HEK293 (cell line): ENCODE measurements around the gene TEX52.

ENCODE experiments used
- CTCF ChIA-PET: fragments of 350-600 bp; formaldehyde crosslinking; extraction: SDS; loops from one replicate; lab custom pipeline; 2021; ENCODE audit warnings: antibody characterized with exemption; lab: Yijun Ruan, JAX
- POLR2A ChIA-PET: fragments of 300-600 bp; formaldehyde crosslinking; extraction: SDS; loops from one replicate; lab custom pipeline; 2020; ENCODE audit warnings: antibody characterized with exemption, inconsistent platforms; lab: Yijun Ruan, JAX
- H3K27ac ChIP-seq: fragments of 200-500 bp; sonication (Bioruptor generic); 2 replicates; pipeline ENCODE4 v1.5.1; 2014; ENCODE audit warnings: low read depth, low read length, control low read depth, inconsistent platforms; ENCODE audit errors: extremely low read depth
- H3K36me3 ChIP-seq, 2 experiments: fragments of 200-500 bp in 1 of 2; sonication (Bioruptor generic) in 1 of 2; 1 replicate in 1 of 2; 2 replicates in 1 of 2; pipeline ENCODE4 v1.5.1; 2014 to 2017; ENCODE audit warnings: inconsistent platforms in 2 of 2, low read length in 2 of 2; ENCODE audit not compliant: control insufficient read depth in 2 of 2, insufficient read depth in 1 of 2
- H3K4me1 ChIP-seq: fragments of 200-500 bp; sonication (Bioruptor generic); 2 replicates; pipeline ENCODE4 v1.5.1; 2014; ENCODE audit warnings: mild to moderate bottlenecking, low read length, inconsistent platforms; ENCODE audit not compliant: control insufficient read depth, insufficient read depth
- H3K4me3 ChIP-seq: 2 replicates; pipeline ENCODE4 v1.5.1; 2011; ENCODE audit warnings: low read depth, mild to moderate bottlenecking, control low read depth, low read length, moderate library complexity
- H3K9me3 ChIP-seq: fragments of 200-500 bp; sonication (Bioruptor generic); 2 replicates; pipeline ENCODE4 v1.5.1; 2014; ENCODE audit warnings: low read depth, low read length, inconsistent platforms; ENCODE audit not compliant: control insufficient read depth, insufficient read depth
- HOXD13 ChIP-seq: sonication (generic); formaldehyde crosslinking; IDR thresholded peaks from 2 replicates; pipeline ENCODE4 v1.8.0; 2022; ENCODE audit warnings: missing genetic modification reagents, borderline replicate concordance
- MYNN ChIP-seq: fragments of 450-650 bp; formaldehyde crosslinking; IDR thresholded peaks from 2 replicates; pipeline ENCODE4 v1.5.1; 2016; ENCODE audit warnings: missing biosample characterization, missing genetic modification characterization, borderline replicate concordance
- ZNF10 ChIP-seq: fragments of 450-650 bp; formaldehyde crosslinking; IDR thresholded peaks from 2 replicates; pipeline ENCODE4 v1.5.1; 2017; ENCODE audit warnings: missing biosample characterization, missing genetic modification characterization
- ZNF133 ChIP-seq: fragments of 450-650 bp; formaldehyde crosslinking; IDR thresholded peaks from 2 replicates; pipeline ENCODE4 v1.5.1; 2016; ENCODE audit warnings: missing biosample characterization, missing genetic modification characterization
- ZNF140 ChIP-seq: fragments of 450-650 bp; formaldehyde crosslinking; IDR thresholded peaks from 2 replicates; pipeline ENCODE4 v1.5.1; 2016; ENCODE audit warnings: missing biosample characterization, missing genetic modification characterization
- ZNF146 ChIP-seq: fragments of 450-650 bp; formaldehyde crosslinking; IDR thresholded peaks from 2 replicates; pipeline ENCODE4 v1.5.1; 2016; ENCODE audit warnings: missing biosample characterization, missing genetic modification characterization
- ZNF175 ChIP-seq: fragments of 450-650 bp; formaldehyde crosslinking; IDR thresholded peaks from 2 replicates; pipeline ENCODE4 v1.5.1; 2016; ENCODE audit warnings: missing biosample characterization, missing genetic modification characterization
- ZNF280C ChIP-seq: fragments of 450-650 bp; formaldehyde crosslinking; IDR thresholded peaks from 2 replicates; pipeline ENCODE4 v1.5.1; 2016; ENCODE audit warnings: missing biosample characterization, missing genetic modification characterization
- ZNF335 ChIP-seq: fragments of 450-650 bp; formaldehyde crosslinking; conservative IDR thresholded peaks from 2 replicates; pipeline ENCODE4 v1.5.1; 2016; ENCODE audit warnings: missing biosample characterization, missing genetic modification characterization
- ZNF423 ChIP-seq: fragments of 450-650 bp; formaldehyde crosslinking; IDR thresholded peaks from 2 replicates; pipeline ENCODE4 v1.5.1; 2016; ENCODE audit warnings: missing biosample characterization, missing genetic modification characterization
- ZNF521 ChIP-seq: fragments of 450-650 bp; formaldehyde crosslinking; IDR thresholded peaks from 2 replicates; pipeline ENCODE4 v1.5.1; 2017; ENCODE audit warnings: missing biosample characterization, mild to moderate bottlenecking, missing genetic modification characterization
- ZNF529 ChIP-seq: fragments of 450-650 bp; formaldehyde crosslinking; IDR thresholded peaks from 2 replicates; pipeline ENCODE4 v1.5.1; 2017; ENCODE audit warnings: missing genetic modification characterization, missing biosample characterization; ENCODE audit not compliant: insufficient replicate concordance
- ZNF544 ChIP-seq: fragments of 450-650 bp; formaldehyde crosslinking; IDR thresholded peaks from 2 replicates; pipeline ENCODE4 v1.5.0; 2017; ENCODE audit warnings: missing biosample characterization, missing genetic modification characterization
- ZNF548 ChIP-seq: fragments of 450-650 bp; formaldehyde crosslinking; IDR thresholded peaks from 2 replicates; pipeline ENCODE4 v1.5.1; 2016; ENCODE audit warnings: missing biosample characterization, missing genetic modification characterization
- ZNF670 ChIP-seq: fragments of 450-650 bp; formaldehyde crosslinking; IDR thresholded peaks from 2 replicates; pipeline ENCODE4 v1.5.1; 2016; ENCODE audit warnings: missing biosample characterization, missing genetic modification characterization, low read depth
- ZNF777 ChIP-seq: fragments of 450-650 bp; formaldehyde crosslinking; IDR thresholded peaks from 2 replicates; pipeline ENCODE4 v1.5.1; 2017; ENCODE audit warnings: missing biosample characterization, missing genetic modification characterization, borderline replicate concordance
- TF ChIP-seq, protein P1 (sequence below): fragments of 450-650 bp; formaldehyde crosslinking; IDR thresholded peaks from 2 replicates; pipeline ENCODE4 v1.5.1; 2016; ENCODE audit warnings: missing biosample characterization, missing genetic modification characterization, low read depth
- TF ChIP-seq, protein P2 (sequence below): fragments of 450-650 bp; formaldehyde crosslinking; IDR thresholded peaks from 2 replicates; pipeline ENCODE4 v1.5.1; 2016; ENCODE audit warnings: missing biosample characterization, missing genetic modification characterization, low read depth
- TF ChIP-seq, protein P3 (sequence below): fragments of 450-650 bp; formaldehyde crosslinking; IDR thresholded peaks from 2 replicates; pipeline ENCODE4 v1.5.1; 2016; ENCODE audit warnings: missing biosample characterization, missing genetic modification characterization

Gene TEX52

DNA sequence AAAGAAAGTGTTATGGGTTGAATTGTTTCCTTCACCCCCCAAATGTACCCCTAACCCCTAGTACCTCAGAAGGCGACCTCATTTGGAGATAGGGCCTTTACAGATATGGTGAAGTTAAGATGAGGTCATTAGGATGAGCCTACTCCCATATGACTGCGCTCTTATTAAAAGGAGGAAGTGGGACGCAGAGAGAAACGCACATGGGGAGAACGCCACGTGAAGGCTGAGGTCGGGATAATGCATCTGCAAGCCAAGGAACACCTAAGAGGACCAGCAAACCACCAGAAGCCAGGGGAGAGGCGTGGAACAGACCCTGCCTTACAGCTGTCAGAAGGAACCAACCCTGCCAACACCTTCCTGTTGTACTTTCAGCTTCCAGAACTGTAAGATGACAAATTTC, 20.3 kb downstream of the TEX52 start:
- no peak overlapping the region for H3K4me3 ChIP-seq
- no peaks in the 10 kb centered on the region for H3K4me1 ChIP-seq
- TF ChIP-seq ZNF670 (tag by site-specific recombination), result no peak
- TF ChIP-seq, protein P1, sequence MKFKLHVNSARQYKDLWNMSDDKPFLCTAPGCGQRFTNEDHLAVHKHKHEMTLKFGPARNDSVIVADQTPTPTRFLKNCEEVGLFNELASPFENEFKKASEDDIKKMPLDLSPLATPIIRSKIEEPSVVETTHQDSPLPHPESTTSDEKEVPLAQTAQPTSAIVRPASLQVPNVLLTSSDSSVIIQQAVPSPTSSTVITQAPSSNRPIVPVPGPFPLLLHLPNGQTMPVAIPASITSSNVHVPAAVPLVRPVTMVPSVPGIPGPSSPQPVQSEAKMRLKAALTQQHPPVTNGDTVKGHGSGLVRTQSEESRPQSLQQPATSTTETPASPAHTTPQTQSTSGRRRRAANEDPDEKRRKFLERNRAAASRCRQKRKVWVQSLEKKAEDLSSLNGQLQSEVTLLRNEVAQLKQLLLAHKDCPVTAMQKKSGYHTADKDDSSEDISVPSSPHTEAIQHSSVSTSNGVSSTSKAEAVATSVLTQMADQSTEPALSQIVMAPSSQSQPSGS, result peak; percentile 42
- 0 out of 2 replicates have a peak, but pooled peaks have one; percentile 60 for TF ChIP-seq ZNF548 (tag by site-specific recombination)
- TF ChIP-seq, all 188 proteins: peak for 2
- ChIA-PET CTCF (interaction anchor here (1.5 kb wide), 1 partner anchor 9 kb away, joined by 4 read pairs; no protein-coding TSS in a partner anchor), POLR2A (no interaction called here)
- Histone ChIP-seq H3K9me3 (no peaks in the 10 kb centered on the region), H3K27ac (no peak overlapping the region), H3K36me3 (peaks cover 0 to 23% of the 10 kb centered on the region in 2 experiments; a peak in 1 of 3 replicates)

GRCh38 chr12:2835691-2836403, 21.0 kb downstream of the TEX52 start:
- POLR2A ChIA-PET, result no interaction called here
- no peak overlapping the region for H3K4me3 ChIP-seq
- H3K27ac ChIP-seq, result no peak overlapping the region
- peaks cover 0 to 19% of the 10 kb centered on the region in 2 experiments; a peak in 2 of 3 replicates for H3K36me3 ChIP-seq
- no peaks in the 10 kb centered on the region for H3K9me3 ChIP-seq
- TF ChIP-seq ZNF335 (no peak), ZNF140 (tag by site-specific recombination) (0 out of 2 replicates have a peak, but pooled peaks have one; percentile 16), ZNF175 (tag by site-specific recombination) (no peak)
- no peaks in the 10 kb centered on the region for H3K4me1 ChIP-seq
- CTCF ChIA-PET, result interaction anchor here (0.9 to 1.5 kb wide), 2 partner anchors 10 to 109 kb away, joined by 3 to 4 read pairs; no protein-coding TSS in a partner anchor

DNA sequence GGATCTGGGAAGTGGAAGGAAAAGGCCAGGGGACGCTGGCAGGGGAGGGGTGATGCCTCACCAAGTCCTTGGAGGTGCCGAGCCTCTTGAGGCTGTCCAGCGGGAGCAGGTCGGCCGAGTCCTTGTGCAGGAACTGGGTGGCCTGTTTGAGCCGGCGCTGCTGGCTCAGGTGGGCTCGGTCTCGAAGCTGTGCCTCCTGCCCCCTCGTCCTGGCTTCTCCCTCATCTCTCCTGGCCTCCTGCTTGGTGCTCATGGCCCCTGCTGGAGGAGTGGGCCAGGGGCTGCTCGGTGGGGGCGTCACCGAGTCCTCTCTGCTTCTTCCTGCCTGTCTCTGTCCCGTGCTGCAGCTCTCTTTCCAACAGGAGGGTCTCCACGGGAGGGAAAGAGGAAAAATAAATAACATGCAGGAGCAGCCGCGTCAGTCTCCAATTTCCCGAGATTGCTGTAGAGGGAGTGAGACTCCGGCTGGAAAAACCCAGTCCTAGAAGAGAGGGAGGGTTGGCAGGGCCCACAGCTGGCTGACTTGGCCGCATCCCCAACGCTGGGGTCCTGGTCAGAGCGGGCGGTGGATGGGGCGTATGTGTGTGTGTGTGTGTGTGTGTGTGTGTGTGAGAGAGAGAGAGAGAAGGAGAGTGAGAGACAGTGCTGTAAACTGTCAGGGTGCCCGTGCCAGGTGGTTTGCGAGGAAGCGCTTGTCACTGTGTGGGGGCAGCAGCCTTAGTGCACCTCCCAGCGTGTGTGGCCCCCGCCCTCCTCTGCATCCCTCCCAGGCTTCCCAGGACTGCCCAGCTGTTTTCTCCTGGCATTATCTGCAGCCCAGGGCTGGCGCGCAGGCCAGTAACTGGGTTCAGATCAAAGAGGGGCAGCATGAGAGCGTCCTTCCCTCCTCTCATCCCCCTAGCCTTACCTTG, 22.0 kb downstream of the TEX52 start, which contains the start of gene NRIP2:
TSS of gene NRIP2 (minus strand) at position 455 of the 911 bp plus-strand sequence. CDS start at position 403, 52 bp downstream.
- Histone ChIP-seq H3K4me1 (no peaks in the 10 kb centered on the region), H3K27ac (no peak within 1 kb of the TSS), H3K36me3 (peaks cover 0 to 24% of the 10 kb centered on the region in 2 experiments; a peak in 2 of 3 replicates), H3K9me3 (no peaks in the 10 kb centered on the region), H3K4me3 (no peak within 1 kb of the TSS)
- ChIA-PET CTCF (interaction anchor here (0.9 to 2.2 kb wide), 2 partner anchors 11 to 51 kb away, joined by 3 to 8 read pairs; no protein-coding TSS in a partner anchor), POLR2A (no interaction called here)
- TF ChIP-seq, protein P2, sequence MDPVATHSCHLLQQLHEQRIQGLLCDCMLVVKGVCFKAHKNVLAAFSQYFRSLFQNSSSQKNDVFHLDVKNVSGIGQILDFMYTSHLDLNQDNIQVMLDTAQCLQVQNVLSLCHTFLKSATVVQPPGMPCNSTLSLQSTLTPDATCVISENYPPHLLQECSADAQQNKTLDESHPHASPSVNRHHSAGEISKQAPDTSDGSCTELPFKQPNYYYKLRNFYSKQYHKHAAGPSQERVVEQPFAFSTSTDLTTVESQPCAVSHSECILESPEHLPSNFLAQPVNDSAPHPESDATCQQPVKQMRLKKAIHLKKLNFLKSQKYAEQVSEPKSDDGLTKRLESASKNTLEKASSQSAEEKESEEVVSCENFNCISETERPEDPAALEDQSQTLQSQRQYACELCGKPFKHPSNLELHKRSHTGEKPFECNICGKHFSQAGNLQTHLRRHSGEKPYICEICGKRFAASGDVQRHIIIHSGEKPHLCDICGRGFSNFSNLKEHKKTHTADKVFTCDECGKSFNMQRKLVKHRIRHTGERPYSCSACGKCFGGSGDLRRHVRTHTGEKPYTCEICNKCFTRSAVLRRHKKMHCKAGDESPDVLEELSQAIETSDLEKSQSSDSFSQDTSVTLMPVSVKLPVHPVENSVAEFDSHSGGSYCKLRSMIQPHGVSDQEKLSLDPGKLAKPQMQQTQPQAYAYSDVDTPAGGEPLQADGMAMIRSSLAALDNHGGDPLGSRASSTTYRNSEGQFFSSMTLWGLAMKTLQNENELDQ (tag by site-specific recombination), result no peak
- TF ChIP-seq ZNF10 (tag by site-specific recombination), result no peak
- TF ChIP-seq ZNF544 (tag by site-specific recombination), result no peak
- TF ChIP-seq MYNN (tag by site-specific recombination), result no peak
- TF ChIP-seq ZNF529 (tag by site-specific recombination), result no peak
- TF ChIP-seq ZNF146 (tag by site-specific recombination), result no peak
- TF ChIP-seq ZNF423 (tag by site-specific recombination), result peak; percentile 31; the same call in 1 of the 2 replicates
- TF ChIP-seq ZNF521 (tag by site-specific recombination), result no peak
- TF ChIP-seq ZNF777 (tag by site-specific recombination), result no peak
- no peak for TF ChIP-seq HOXD13 (CRISPR knock-in tag)
- TF ChIP-seq, protein P3, sequence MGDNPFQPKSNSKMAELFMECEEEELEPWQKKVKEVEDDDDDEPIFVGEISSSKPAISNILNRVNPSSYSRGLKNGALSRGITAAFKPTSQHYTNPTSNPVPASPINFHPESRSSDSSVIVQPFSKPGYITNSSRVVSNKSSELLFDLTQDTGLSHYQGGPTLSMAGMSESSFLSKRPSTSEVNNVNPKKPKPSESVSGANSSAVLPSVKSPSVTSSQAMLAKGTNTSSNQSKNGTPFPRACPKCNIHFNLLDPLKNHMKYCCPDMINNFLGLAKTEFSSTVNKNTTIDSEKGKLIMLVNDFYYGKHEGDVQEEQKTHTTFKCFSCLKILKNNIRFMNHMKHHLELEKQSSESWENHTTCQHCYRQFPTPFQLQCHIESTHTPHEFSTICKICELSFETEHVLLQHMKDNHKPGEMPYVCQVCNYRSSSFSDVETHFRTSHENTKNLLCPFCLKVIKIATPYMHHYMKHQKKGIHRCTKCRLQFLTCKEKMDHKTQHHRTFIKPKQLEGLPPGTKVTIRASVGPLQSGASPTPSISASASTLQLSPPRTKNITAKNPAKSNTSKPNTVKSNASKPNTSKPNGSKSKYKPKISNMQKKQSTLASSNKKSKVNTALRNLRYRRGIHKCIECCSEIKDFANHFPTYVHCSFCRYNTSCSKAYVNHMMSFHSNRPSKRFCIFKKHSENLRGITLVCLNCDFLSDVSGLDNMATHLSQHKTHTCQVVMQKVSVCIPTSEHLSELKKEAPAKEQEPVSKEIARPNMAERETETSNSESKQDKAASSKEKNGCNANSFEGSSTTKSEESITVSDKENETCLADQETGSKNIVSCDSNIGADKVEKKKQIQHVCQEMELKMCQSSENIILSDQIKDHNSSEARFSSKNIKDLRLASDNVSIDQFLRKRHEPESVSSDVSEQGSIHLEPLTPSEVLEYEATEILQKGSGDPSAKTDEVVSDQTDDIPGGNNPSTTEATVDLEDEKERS (tag by site-specific recombination), result no peak
- TF ChIP-seq ZNF280C (tag by site-specific recombination), result no peak
- no peak for TF ChIP-seq ZNF133 (tag by site-specific recombination)
